ENCODE results near the gene ASIC4. TPM values are rescaled to one million over a fixed set of nuclear protein-coding genes. Genes with fewer than 3 reads are reported as not detected.

Gene ASIC4
- total and polyA plus RNA-seq, 9 of the 15 experiments (the other 6 are each of a cell fraction or from before 2014, with no cell fraction given), result 0.07 to 19.2 (median 4.8) TPM

DNA sequence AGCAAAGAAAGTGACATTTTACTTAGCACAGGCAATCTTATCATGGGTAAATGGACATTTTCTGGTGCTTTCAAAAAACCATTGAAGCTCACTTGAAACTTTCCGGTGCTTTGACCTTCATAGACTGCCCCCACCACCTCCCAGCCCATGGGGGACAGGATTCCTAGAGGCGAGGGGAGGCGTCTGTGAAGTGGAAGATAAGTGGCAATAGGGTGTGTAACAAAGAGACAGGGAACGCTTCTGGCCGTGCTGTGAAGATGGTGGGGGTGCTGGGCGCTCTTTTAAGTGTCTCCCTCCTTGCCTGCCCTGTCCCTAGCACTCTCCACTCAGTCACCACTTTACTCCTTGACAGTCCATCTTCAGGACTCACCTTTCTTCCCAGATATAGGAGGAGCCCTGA, 39.0 kb upstream of the ASIC4 start (continued):
- TF ChIP-seq, protein P1, sequence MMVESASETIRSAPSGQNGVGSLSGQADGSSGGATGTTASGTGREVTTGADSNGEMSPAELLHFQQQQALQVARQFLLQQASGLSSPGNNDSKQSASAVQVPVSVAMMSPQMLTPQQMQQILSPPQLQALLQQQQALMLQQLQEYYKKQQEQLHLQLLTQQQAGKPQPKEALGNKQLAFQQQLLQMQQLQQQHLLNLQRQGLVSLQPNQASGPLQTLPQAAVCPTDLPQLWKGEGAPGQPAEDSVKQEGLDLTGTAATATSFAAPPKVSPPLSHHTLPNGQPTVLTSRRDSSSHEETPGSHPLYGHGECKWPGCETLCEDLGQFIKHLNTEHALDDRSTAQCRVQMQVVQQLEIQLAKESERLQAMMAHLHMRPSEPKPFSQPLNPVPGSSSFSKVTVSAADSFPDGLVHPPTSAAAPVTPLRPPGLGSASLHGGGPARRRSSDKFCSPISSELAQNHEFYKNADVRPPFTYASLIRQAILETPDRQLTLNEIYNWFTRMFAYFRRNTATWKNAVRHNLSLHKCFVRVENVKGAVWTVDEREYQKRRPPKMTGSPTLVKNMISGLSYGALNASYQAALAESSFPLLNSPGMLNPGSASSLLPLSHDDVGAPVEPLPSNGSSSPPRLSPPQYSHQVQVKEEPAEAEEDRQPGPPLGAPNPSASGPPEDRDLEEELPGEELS (CRISPR knock-in tag; IDR thresholded peaks at IDR 0.05; ENCODE audit: borderline replicate concordance), result no peak
- TF ChIP-seq ILK (tag; IDR thresholded peaks at IDR 0.05; ENCODE audit: borderline replicate concordance, low read depth), result no peak
- peak; percentile 9; the same call in 1 of the 2 replicates for TF ChIP-seq CXXC5 (CRISPR knock-in tag; IDR thresholded peaks at IDR 0.05)
- TF ChIP-seq CREM (IDR thresholded peaks at IDR 0.05; ENCODE audit: low read depth), result 0 out of 2 replicates have a peak, but pooled peaks have one; percentile 21
- peak; percentile 22; the same call in 1 of the 2 replicates for TF ChIP-seq NCOR1 (IDR thresholded peaks at IDR 0.05)
- no peak for TF ChIP-seq EGR1 (conservative IDR thresholded peaks at IDR 0.05)
- peak; percentile 50; the same call in 1 of the 2 replicates for TF ChIP-seq TCF3 (CRISPR knock-in tag; IDR thresholded peaks at IDR 0.05)

Data from K562 (cell line).